ENCODE measurements around the gene CNTN5. TPM values are rescaled to one million over a fixed set of nuclear protein-coding genes. Genes with fewer than 3 reads are reported as not detected.

Gene CNTN5
- total RNA-seq, 1 donor from 2014 or later, result not detected

- Histone ChIP-seq H3K27ac (no peak overlapping the region), H3K9me3 (no peaks in the 10 kb centered on the region), H3K27me3 (no peaks in the 10 kb centered on the region), H3K4me1 (no peaks in the 10 kb centered on the region), H3K4me3 (no peak overlapping the region), H3K36me3 (no peaks in the 10 kb centered on the region)
- TF ChIP-seq CTCF (IDR thresholded peaks at IDR 0.05), result no peak
- intact Hi-C loops (cut with DNase I), result no loop called here
- no peak for ATAC-seq
- no peak for DNase-seq
Observed at GRCh38 chr11:99063331-99063730, 42.6 kb downstream of the CNTN5 start.

GRCh38 chr11:99065121-99065520 is 44.4 kb downstream of the CNTN5 start:
- DNase-seq (no peak), ATAC-seq (no peak)
- no peaks in the 10 kb centered on the region for H3K27me3 ChIP-seq
- intact Hi-C loops (cut with DNase I), result no loop called here
- H3K27ac ChIP-seq, result no peak overlapping the region
- H3K4me1 ChIP-seq, result no peaks in the 10 kb centered on the region
- no peaks in the 10 kb centered on the region for H3K9me3 ChIP-seq
- H3K36me3 ChIP-seq, result no peaks in the 10 kb centered on the region
- H3K4me3 ChIP-seq, result no peak overlapping the region
- TF ChIP-seq CTCF (IDR thresholded peaks at IDR 0.05), result no peak

GRCh38 chr11:99066618-99067317 is 46.0 kb downstream of the CNTN5 start:
- no peak for TF ChIP-seq CTCF (IDR thresholded peaks at IDR 0.05)
- intact Hi-C loops (cut with DNase I), result no loop called here
- no peak overlapping the region for H3K27ac ChIP-seq
- no peaks in the 10 kb centered on the region for H3K36me3 ChIP-seq
- no peaks in the 10 kb centered on the region for H3K27me3 ChIP-seq
- H3K4me1 ChIP-seq, result no peaks in the 10 kb centered on the region
- ATAC-seq (no peak), DNase-seq (no peak)
- no peaks in the 10 kb centered on the region for H3K9me3 ChIP-seq
- no peak overlapping the region for H3K4me3 ChIP-seq

GRCh38 chr11:99068832-99069231 is 48.1 kb downstream of the CNTN5 start:
- intact Hi-C loops (cut with DNase I), result no loop called here
- Histone ChIP-seq H3K4me1 (no peaks in the 10 kb centered on the region), H3K27me3 (no peaks in the 10 kb centered on the region), H3K9me3 (no peaks in the 10 kb centered on the region), H3K36me3 (no peaks in the 10 kb centered on the region), H3K27ac (no peak overlapping the region), H3K4me3 (no peak overlapping the region)
- no peak for TF ChIP-seq CTCF (IDR thresholded peaks at IDR 0.05)
- ATAC-seq (no peak), DNase-seq (no peak)

- Histone ChIP-seq H3K27me3 (no peaks in the 10 kb centered on the region), H3K27ac (no peak overlapping the region), H3K4me1 (no peaks in the 10 kb centered on the region), H3K36me3 (no peaks in the 10 kb centered on the region), H3K4me3 (peak overlapping the region; percentile 51), H3K9me3 (no peaks in the 10 kb centered on the region)
- peak; percentile 53 for ATAC-seq
- DNase-seq, result no peak
- intact Hi-C loops (cut with DNase I), result no loop called here
- no peak for TF ChIP-seq CTCF (IDR thresholded peaks at IDR 0.05)
Observed at GRCh38 chr11:99069856-99070444, 49.2 kb downstream of the CNTN5 start.
